ENCODE data around the gene HSPD1.
"Not testable (repeated sequence)": the region's sequence is repeated elsewhere in the genome, so short reads cannot be mapped to it uniquely, and the experiment has no call there.

Gene HSPD1

GRCh38 chr2:197460649-197461048 lies 39.0 kb downstream of the HSPD1 start:
- Histone ChIP-seq H3K27ac (no peak overlapping the region), H3K4me2 (no peak overlapping the region), H3K27me3 (no peaks in the 10 kb centered on the region), H4K20me1 (peaks cover 34 to 89% (median 52%) of the 10 kb centered on the region in 11 experiments; a peak in 20 of 22 replicates), H3K4me3 (no peak overlapping the region), H3K4me1 (peaks cover 0 to 21% (median 0%) of the 10 kb centered on the region in 10 experiments; a peak in 6 of 20 replicates), H3K9ac (no peak overlapping the region), H3K36me3 (peaks cover 62 to 86% (median 70%) of the 10 kb centered on the region in 11 experiments), H3K9me3 (replicated peaks in 1 of 11) (no peaks in the 10 kb centered on the region)
- TF ChIP-seq Cebpa-rat (IDR thresholded peaks at IDR 0.05) = no peak

DNA sequence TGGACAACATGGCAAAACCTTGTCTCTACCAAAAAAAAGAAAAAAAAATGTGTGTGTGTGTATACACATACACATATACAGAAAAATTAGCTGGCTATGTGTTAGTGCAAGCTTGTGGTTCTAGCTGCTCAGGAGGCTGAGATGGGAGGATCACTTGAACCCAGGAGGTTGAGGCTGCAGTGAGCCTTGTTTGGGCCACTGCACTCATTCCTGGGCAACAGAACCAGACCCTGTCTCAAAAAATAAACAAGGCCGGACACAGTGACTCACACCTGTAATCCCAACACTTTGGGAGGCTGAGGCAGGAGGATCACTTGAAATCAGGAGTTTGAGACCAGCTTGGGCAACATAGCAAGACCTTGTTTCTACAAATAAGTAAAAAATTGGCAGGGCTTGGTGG lies 44.2 kb downstream of the HSPD1 start:
- Histone ChIP-seq H4K20me1 (peaks cover 43 to 66% (median 64%) of the 10 kb centered on the region in 11 experiments; a peak in 21 of 22 replicates), H3K36me3 (peaks cover 14 to 42% (median 26%) of the 10 kb centered on the region in 11 experiments; a peak in 21 of 22 replicates), H3K9ac (peak overlapping the region in 4 of 11 experiments; percentile 89 to 97 (median 95); a peak in 5 of 22 replicates), H3K9me3 (replicated peaks in 1 of 11) (peaks cover 0 to 6% (median 0%) of the 10 kb centered on the region in 11 experiments; a peak in 5 of 22 replicates), H3K4me2 (peak overlapping the region; percentile 60 to 95 (median 81)), H3K27ac (no peak overlapping the region), H3K4me3 (peak overlapping the region in 3 of 10 experiments; percentile 74 to 83 (median 80); a peak in 6 of 20 replicates), H3K27me3 (no peaks in the 10 kb centered on the region), H3K4me1 (peaks cover 13 to 45% (median 18%) of the 10 kb centered on the region in 10 experiments)
- TF ChIP-seq Cebpa-rat (IDR thresholded peaks at IDR 0.05) = no peak

DNA sequence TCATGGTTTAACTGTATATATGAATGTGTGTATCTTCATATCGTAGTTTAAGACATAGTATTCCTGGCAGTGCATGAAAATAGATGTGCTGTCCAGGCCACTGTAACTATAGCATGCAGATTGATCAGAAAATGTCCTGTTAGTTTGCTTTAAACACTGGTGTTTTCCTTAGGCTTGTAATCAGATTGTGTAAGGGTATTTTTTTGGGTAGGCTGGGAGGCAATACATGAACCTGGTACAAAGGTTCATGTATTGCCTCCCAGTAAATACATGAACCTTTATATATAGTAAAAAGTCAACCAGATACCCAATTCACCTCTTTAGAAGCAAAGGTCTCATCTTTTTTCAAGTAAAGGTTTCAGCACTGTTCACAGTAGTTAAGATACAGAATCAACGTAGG lies 44.7 kb downstream of the HSPD1 start:
- Histone ChIP-seq H4K20me1 (peaks cover 43 to 62% (median 60%) of the 10 kb centered on the region in 11 experiments; a peak in 21 of 22 replicates), H3K9ac (peak overlapping the region; percentile 88 to 97 (median 93); a peak in 20 of 22 replicates), H3K4me3 (peak overlapping the region; percentile 71 to 83 (median 80); a peak in 17 of 20 replicates), H3K4me1 (peaks cover 13 to 45% (median 18%) of the 10 kb centered on the region in 10 experiments), H3K36me3 (peaks cover 9 to 37% (median 21%) of the 10 kb centered on the region in 11 experiments; a peak in 21 of 22 replicates), H3K27ac (peak overlapping the region in 2 of 11 experiments; percentile 98; a peak in 4 of 22 replicates), H3K9me3 (replicated peaks in 1 of 11) (peaks cover 0 to 9% (median 0%) of the 10 kb centered on the region in 11 experiments; a peak in 5 of 22 replicates), H3K27me3 (no peaks in the 10 kb centered on the region), H3K4me2 (peak overlapping the region; percentile 60 to 95 (median 81))
- TF ChIP-seq Cebpa-rat (IDR thresholded peaks at IDR 0.05) = no peak

DNA sequence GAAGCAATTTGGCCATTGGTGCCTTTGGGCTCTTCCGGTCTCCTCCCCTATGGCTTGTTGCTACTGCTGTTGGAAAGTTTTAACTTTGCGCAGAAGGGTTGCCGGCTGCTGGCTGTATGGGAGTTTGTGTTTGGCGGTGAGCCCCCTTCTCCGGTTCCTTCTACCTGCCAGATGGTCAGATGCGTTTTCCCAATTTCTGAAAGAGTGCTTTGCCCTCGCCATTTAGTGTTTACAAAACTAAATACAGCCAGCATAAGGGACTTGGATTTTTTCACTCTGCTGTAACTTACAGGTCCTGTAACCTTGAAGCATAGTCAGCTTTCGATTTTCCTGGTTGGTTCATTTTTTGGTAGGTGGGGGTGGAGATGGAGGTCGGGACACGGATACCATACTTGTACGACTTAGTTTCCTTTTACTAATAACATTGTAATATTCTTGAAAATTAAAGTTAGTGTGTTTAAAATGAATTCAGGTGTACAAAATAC lies 45.7 kb downstream of the HSPD1 start:
- Histone ChIP-seq H3K4me2 (peak overlapping the region; percentile 60 to 95 (median 81)), H3K36me3 (peaks cover 0 to 28% (median 11%) of the 10 kb centered on the region in 11 experiments; a peak in 15 of 22 replicates), H3K9ac (peak overlapping the region; percentile 88 to 97 (median 93)), H3K4me3 (peak overlapping the region; percentile 71 to 83 (median 80)), H3K27ac (peak overlapping the region; percentile 86 to 98 (median 94)), H3K27me3 (no peaks in the 10 kb centered on the region), H4K20me1 (peaks cover 35 to 52% (median 50%) of the 10 kb centered on the region in 11 experiments; a peak in 21 of 22 replicates), H3K4me1 (peaks cover 13 to 45% (median 18%) of the 10 kb centered on the region in 10 experiments), H3K9me3 (replicated peaks in 1 of 11) (peaks cover 0 to 9% (median 0%) of the 10 kb centered on the region in 11 experiments; a peak in 5 of 22 replicates)
- TF ChIP-seq Cebpa-rat (IDR thresholded peaks at IDR 0.05) = no peak

DNA sequence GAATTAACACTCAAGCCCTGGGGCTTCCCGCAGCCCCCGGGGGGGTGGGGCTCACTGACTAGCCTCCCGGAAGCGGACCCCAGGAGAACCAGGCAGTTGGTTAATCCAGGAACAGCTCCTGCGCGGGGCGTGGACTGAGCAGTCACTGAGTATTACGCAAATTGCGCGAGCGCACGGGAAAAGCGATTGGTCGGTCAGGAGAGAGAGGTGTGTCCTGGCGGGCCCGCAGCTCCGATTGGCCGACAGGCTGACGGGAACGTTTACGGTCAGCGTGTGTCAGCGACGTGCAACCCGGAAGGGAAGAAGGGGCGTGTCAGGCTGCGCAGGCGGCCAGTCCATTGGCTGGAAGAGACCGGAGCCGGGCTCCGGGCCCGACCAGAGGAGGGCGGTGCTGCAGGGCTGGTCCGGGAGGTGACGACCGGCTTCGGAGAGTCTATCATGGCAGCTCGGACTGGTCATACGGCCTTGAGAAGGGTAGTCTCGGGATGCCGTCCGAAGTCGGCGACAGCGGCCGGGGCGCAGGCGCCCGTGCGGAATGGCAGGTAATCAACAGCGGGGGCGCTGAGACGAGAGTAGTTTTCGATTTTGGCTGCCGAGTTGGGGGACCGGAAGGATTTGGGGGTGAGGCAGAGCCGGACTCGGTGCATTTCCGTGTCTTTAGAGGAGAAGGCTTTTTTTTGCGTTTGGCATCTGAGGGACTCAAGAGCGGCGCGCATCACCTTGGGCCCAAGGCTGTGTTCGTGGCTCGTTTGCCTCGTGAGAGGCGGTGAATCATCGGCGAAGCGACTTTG lies 46.3 kb downstream of the HSPD1 start, which contains the start of gene COQ10B:
COQ10B (plus strand) TSS at position 430 of the 791 bp plus-strand sequence; CDS start at position 439, 9 bp downstream.
- H3K27ac ChIP-seq = peak within 1 kb of the TSS; percentile 86 to 98 (median 94)
- H3K9ac ChIP-seq = peak within 1 kb of the TSS; percentile 88 to 97 (median 93)
- no peaks in the 10 kb centered on the region for H3K27me3 ChIP-seq
- H3K4me3 ChIP-seq = peak within 1 kb of the TSS; percentile 71 to 83 (median 80)
- H3K9me3 ChIP-seq (replicated peaks in 1 of 11) = peaks cover 0 to 9% (median 0%) of the 10 kb centered on the region in 11 experiments; a peak in 5 of 22 replicates
- H4K20me1 ChIP-seq = peaks cover 28 to 45% (median 44%) of the 10 kb centered on the region in 11 experiments; a peak in 21 of 22 replicates
- H3K36me3 ChIP-seq = peaks cover 0 to 21% (median 8%) of the 10 kb centered on the region in 11 experiments; a peak in 12 of 22 replicates
- peaks cover 13 to 43% (median 18%) of the 10 kb centered on the region in 10 experiments for H3K4me1 ChIP-seq
- H3K4me2 ChIP-seq = peak within 1 kb of the TSS; percentile 71 to 95 (median 83)
- peak; percentile 19 to 90 (median 80); a peak in 16 of 22 replicates for TF ChIP-seq Cebpa-rat (IDR thresholded peaks at IDR 0.05)

- Histone ChIP-seq H3K9ac (peak overlapping the region; percentile 85 to 97 (median 91)), H3K4me1 (peaks cover 13 to 38% (median 18%) of the 10 kb centered on the region in 10 experiments), H3K27me3 (no peaks in the 10 kb centered on the region), H3K27ac (peak overlapping the region; percentile 74 to 98 (median 89)), H3K36me3 (peaks cover 0 to 16% (median 8%) of the 10 kb centered on the region in 11 experiments; a peak in 12 of 22 replicates), H4K20me1 (peaks cover 23 to 40% (median 38%) of the 10 kb centered on the region in 11 experiments; a peak in 21 of 22 replicates), H3K9me3 (replicated peaks in 1 of 11) (peaks cover 0 to 9% (median 0%) of the 10 kb centered on the region in 11 experiments; a peak in 5 of 22 replicates), H3K4me3 (peak overlapping the region; percentile 71 to 83 (median 80)), H3K4me2 (peak overlapping the region; percentile 71 to 94 (median 81))
- TF ChIP-seq Cebpa-rat (IDR thresholded peaks at IDR 0.05) = no peak
These were observed 46.9 kb downstream of the HSPD1 start for GRCh38 chr2:197452754-197453122.

DNA sequence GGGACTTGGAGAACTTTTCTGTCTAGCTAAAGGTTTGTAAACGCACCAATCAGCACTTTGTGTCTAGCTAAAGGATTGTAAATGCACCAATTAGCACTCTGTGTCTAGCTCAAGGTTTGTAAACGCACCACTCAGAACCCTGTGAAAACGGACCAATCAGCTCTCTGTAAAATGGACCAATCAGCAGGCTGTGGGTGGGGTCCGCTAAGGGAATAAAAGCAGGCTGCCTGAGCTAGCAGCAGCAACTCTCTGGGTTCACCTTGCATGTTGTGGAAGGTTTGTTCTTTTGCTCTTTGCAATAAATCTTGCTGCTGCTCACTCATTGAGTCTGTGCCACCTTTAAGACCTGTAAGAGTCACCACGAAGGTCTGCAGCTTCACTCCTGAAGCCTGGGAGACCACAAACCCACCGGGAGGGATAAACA lies 48.7 kb downstream of the HSPD1 start:
- not testable (repeated sequence) for H3K4me3 ChIP-seq; H3K27me3 ChIP-seq; H3K9me3 ChIP-seq (replicated peaks in 1 of 11); H3K27ac ChIP-seq; H3K9ac ChIP-seq; H3K36me3 ChIP-seq; H3K4me2 ChIP-seq
- peaks cover 10 to 22% (median 20%) of the 10 kb centered on the region in 11 experiments; a peak in 21 of 22 replicates for H4K20me1 ChIP-seq
- H3K4me1 ChIP-seq = peaks cover 13 to 27% (median 18%) of the 10 kb centered on the region in 10 experiments

DNA sequence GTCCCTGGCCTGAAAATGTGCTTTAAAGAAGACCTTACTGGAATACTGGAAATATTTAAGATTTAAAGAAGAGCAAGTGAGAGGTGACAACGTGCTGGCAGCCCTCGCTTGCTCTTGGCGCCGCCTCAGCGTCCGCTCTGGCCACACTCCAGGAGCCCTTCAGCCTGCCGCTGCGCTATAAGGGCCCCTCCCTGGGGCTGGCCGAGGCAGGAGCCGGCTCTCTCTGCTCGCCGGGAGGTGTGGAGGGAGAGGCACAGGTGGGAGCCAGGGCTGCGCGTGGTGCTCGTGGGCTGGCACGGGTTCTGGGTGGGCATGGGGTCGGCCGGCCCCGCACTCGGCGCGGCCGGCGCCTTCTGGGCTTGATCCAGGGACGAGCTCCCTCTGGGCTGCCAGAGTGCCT lies 49.2 kb downstream of the HSPD1 start:
- Histone ChIP-seq H3K4me1 (peaks cover 13 to 29% (median 17%) of the 10 kb centered on the region in 10 experiments), H3K4me2 (no peak overlapping the region), H3K36me3 (peaks cover 0 to 4% (median 3%) of the 10 kb centered on the region in 11 experiments; a peak in 10 of 22 replicates), H3K9me3 (replicated peaks in 1 of 11) (peaks cover 0 to 9% (median 0%) of the 10 kb centered on the region in 11 experiments; a peak in 5 of 22 replicates), H3K27me3 (no peaks in the 10 kb centered on the region), H3K9ac (no peak overlapping the region), H3K4me3 (no peak overlapping the region), H3K27ac (no peak overlapping the region), H4K20me1 (peaks cover 5 to 17% (median 15%) of the 10 kb centered on the region in 11 experiments; a peak in 21 of 22 replicates)
- TF ChIP-seq Cebpa-rat (IDR thresholded peaks at IDR 0.05) = no peak
